ENCODE measurements around the gene LDOC1. TPM values are rescaled to one million over a fixed set of nuclear protein-coding genes. Genes with fewer than 3 reads are reported as not detected.
A peak's percentile ranks its signal among the peaks of the same experiment; 100 is the strongest.
"Not testable (repeated sequence)": the region's sequence is repeated elsewhere in the genome, so short reads cannot be mapped to it uniquely, and the experiment has no call there.

The LDOC1 gene
- not detected in 2 replicates for total RNA-seq (2014; rRNA removed; shearing (Covaris generic))

DNA sequence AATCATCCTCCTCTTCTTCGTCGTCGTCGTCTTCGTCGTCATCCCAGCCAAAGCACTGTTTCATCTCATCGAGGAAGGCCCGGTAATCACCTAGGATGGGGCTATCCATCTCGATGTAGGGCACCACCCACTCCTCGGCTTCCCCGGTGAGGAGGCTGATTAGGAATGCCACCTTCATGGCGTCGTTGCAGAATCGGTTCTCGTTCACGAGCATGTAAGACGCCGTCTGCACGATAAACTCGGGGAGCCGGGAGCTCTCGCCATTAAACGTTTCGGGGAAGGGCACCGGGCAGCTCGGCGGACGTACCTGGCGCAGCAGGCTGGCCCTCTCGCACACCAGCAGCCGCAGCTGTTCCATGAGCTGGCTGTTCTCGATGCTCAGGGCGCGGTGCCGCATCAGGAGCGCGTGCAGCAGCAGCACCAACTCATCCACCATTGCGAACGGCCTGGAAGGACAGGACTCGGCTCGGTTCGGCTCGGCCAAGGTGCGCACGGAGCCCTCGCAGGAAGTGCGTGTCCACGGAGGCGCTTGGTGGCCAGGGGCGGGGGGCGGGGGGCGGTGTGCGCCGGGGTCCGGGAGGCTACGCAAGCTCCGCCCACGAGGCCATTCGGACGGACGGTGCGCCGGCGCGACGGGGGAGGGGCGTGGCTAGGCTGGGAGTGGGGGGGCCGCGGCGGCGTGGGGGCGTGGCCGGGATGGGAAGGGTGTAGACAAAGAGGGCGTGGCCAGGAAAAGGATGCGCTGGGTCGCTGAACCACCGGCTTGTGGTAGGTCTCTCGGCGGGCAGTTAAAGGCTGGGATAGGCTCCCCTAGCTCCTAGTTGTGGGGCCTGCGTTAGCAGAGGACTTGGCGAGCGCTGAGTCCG is at the start of gene LDOC1:
TSS of gene LDOC1 (minus strand) at position 544 of the 866 bp plus-strand sequence. CDS start at position 436, 108 bp downstream.
- DNase-seq (ENCODE audit: low spot score): no peak

DNA sequence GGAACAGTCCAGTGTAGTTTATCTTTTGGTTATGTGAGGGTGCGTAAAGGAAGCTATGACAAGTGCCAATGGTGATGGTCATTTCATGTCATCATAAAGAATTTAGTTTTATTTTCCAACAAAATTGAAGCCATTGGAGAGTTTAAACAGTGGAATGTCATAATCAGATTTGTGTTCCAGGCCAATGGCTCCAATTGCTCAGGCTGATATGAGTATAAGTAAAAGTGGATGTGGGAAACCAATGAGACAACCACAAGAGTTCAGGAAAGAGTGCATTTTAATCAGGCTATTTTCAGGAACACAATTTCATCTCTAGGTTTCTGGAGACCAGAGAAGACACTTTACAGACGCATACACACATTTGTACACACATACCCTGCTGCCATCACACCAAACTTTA is 44.7 kb upstream of the LDOC1 start:
- no peak for DNase-seq (ENCODE audit: low spot score)

DNA sequence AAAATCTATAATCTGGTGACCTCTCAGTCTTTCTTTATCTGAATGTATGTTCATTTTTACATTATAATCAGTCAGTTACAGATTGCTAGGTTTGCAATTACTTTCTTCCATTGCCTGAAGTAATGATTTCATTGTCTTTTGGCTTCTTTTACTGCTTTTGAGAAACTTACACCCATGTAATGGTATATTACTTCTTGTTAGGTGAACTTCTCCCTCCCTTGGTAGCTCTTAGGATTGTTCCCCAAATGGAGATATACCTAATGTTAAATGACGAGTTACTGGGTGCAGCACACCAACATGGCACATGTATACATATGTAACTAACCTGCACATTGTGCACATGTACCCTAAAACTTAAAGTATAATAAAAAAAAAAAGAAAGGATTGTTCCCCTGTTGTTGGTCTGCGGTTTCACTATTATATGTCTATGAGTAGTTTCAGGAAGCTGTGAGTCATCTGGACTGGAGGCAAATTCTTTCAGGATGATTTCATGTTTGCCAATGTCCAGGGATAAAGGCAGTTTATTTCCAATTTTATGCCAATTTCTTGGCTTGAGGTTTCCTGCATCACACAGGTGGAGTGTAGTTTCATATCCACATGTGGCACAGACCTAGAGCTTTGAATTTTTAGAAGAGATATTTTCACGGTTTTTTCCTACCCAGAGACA is 43.5 kb upstream of the LDOC1 start:
- peak; percentile 11 for DNase-seq (ENCODE audit: low spot score)

DNA sequence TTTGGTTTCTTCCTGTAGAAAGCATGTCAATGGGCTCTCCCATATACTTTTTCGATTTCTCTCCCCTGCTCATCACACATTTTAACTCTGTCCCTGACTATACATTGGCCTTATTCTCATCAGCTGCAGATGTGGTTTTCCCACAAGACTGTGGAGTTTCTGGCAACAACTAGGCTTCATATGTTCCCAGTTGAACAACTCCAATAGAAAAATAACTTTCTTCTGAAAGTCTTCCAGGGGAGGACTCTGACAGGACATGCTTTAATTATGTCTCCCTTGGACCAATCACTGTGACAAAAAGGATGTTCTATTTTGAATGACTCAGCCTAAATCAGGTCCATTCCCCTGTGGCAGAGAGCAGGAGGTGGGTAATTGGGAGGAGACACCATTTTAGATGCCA is 37.3 kb upstream of the LDOC1 start:
- no peak for DNase-seq (ENCODE audit: low spot score)

DNA sequence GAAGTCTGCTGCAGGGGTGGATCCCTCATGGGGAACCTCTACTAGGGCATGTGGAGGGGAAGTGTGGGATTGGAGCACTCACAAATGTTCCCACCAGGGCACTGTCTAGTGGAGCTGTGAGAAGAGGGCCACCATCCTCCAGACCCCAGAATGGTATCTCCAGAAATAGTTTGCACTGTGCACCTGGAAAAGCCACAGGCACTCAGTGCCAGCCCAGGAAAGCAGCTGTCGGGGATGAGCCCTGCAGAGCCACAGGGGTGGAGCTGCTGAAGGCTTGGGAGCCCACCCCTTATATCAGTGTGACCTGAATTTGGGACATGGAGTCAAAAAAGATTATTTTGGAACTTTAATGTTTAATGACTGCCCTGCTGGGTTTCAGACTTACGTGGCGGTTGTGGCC is 25.0 kb upstream of the LDOC1 start:
- no peak for DNase-seq (ENCODE audit: low spot score)

DNA sequence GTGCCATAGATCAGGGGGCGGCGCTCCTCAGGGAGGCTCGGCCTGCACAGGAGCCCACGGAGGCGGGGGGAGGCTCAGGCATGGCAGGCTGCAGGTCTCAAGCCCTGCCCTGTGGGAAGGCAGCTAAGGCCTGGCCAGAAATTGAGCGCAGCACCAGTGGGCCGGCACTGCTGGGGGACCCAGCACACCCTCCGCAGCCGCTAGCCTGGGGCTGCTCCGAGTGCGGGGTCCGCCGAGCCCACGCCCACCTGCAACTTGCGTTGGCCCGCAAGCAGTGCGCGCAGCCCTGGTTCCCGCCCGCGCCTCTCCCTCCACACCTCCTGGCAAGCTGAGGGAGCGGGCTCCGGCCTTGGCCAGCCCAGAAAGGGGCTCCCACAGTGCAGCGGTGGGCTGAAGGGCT is 11.6 kb upstream of the LDOC1 start:
- DNase-seq (ENCODE audit: low spot score): not testable (repeated sequence)

DNA sequence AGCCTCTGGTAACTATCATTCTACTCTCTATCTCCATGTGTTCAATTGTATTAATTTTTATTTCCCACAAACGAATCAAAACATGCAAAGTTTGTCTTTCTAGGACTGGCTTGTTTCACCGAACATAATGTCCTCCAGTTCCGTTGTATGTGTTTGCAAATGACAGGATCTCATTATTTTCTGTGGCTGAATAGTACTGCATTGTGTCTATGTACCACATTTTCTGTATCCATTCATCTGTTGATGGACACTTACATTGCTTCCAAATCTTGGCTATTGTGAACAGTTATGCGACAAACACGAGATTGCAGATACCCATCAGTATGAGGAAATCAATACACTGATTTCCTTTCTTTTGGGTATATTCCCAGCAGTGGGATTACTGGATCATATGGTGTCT is 8.4 kb upstream of the LDOC1 start:
- no peak for DNase-seq (ENCODE audit: low spot score)

DNA sequence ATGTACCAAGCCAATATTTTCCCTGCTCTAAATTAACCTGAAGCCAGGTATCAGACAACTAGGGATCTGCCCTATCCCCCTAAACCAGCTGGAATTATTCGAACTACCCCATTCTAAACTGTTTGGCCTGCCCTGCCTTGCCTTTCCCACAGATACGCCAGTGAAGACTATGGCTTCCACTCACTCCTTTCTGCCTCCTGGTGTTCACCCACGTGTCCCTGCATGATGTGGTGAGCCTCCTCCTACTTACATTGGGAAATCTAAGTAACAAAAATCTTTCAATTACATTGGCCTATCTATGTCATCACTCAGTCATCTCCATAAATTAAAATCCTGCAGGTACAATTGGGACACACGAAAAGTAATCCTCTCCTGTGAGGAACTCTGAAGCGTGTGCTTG is 6.1 kb upstream of the LDOC1 start:
- DNase-seq (ENCODE audit: low spot score): peak; percentile 3

DNA sequence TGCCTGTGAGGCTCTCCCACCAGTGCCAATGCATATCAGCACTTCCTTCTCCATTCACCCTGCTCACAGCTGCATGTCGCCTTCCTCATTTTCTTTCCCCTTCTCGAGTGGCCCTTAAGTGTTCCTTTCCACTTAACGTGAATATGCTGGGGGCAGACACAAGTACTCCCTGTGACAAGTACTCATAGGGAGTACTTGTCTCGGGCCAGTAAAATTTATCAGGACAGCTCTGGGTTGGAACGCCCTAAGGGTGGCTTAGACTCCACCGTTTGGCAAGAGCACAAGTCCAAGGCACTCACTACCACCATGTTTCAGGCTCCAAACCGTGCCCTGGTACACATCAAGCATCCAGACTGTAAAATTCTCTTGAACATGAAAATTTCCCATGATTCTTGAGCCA is 3.9 kb upstream of the LDOC1 start:
- DNase-seq (ENCODE audit: low spot score): no peak

DNA sequence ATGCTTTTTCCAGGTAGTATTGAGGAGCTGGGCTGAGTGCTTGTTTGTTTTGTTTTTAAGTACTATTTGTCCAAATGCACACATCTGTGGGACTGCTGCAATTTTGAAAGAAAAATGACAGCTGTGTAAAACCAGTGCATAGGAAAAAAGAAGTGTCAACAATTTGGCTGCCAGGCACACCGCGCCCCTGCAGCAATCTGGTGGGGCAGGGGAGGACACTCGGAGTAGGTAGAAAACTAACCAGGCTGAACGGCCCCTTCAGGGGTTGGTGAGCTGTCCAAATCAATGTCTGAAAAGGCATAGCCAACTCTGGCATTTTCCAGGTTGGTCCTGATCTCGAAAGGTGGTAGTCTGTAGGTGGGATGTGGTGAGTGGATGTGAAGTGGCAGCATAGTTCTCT is 1.1 kb downstream of the LDOC1 start:
- no peak for DNase-seq (ENCODE audit: low spot score)

DNA sequence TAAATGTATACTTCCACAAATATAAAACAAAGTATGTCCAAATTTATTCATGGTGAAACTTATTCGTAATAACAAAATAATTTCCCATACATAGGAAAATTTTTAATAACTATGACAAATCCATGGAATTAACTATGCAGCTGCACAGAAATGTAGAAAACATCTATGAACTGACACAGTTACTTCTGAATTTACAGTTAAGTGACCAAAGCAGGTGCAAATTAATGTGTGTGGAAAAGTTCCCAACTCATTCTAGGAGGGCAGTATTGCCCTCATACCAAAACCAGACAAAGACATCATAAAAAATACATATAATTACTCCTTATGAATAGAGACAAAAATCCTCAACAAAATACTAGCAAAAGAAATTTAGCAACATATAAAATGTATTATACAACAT is 12.5 kb downstream of the LDOC1 start:
- DNase-seq (ENCODE audit: low spot score): no peak

DNA sequence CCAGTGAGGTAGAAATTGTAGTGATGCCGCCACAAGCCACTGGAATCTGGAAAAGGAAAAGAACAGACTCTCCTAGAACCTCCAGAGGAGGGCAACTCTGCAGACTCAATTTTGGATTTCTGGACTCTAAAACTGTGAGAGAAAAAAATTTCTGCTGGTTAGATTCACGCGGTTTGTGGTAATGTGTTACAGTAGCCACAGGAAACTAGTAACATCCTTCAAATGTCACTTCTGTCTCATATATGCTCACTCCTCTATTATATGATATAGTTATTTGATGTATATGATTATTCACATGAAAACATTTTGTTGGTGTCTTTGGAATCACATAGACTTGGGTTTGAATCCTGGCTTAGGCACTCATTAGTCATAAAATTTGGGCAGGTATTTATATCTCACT is 18.8 kb downstream of the LDOC1 start:
- no peak for DNase-seq (ENCODE audit: low spot score)

DNA sequence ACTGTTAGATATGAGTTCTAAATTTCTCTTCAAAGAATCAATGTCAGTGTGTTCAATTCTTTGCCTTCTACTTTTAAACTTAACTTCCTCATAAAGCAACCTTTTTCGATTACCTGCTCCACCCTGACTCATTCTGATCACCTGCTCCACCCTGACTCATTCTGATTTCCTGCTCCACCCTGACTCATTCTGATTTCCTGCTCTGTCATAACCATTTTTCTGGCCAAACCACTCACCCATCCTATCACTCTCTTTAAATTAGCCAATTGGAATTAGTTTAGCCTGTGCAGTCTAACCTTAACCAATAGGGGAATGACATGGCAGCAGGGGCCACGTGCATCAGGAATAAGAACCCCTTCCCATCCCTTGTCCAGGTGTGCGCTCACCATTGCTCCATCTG is 21.7 kb downstream of the LDOC1 start:
- not testable (repeated sequence) for DNase-seq (ENCODE audit: low spot score)

DNA sequence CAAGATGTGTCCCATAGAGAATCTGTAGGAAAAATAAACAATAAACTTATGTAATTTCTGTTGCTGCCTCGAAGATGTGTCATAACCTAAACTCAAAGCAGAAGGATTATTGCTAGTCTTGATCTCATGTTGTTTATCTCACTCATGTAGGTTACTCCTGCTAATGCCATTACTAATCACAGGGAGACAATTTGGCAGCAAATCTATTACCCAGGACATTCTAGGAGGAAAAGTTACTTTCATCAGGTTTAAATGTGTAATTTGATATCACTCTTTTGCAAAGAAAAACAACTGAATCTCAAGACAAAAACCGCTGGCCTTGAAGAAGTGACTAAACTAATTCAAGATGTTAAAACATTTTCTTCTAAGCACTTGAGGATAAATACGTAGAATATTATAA is 34.0 kb downstream of the LDOC1 start:
- DNase-seq (ENCODE audit: low spot score): no peak

DNA sequence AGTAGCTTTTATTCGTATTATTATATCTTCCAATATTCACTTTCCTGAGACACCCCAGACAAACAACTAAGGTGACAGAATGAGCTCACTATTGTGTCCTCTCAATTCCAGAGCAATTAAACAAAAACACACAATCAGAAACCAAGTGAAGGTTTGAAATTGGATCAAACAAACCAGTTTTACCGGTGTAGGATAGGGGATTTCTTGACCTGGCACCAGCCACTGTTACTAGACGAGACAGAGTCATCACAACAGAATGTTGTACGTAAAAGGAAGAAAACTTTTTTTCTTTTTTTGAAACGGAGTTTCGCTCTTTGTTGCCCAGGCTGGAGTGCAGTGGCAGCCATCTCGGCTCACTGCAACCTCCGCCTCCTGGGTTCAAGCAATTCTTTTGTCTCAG is 43.7 kb downstream of the LDOC1 start:
- peak; percentile 5 for DNase-seq (ENCODE audit: low spot score)

DNA sequence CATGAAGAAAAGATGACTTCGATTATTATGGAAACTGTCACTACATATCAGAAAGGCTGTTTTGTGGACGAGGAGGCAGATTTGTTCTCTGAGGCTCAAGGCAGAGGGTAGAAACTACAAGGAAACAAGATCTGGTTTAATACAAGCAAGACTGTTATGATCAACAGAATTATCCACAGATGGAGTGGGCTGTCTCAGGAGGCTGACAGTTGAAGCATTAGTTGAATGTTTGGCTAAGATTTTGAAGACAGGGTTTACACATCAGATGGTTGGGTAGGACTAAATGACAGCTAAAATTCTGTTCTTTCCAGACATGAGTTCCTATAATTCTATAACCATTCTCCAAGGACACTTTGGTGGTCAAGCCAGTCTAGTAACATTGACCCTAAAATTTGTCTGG is 49.8 kb downstream of the LDOC1 start:
- DNase-seq (ENCODE audit: low spot score): no peak

Other genes with a start within 250 kb of the LDOC1 start
- not detected in 2 replicates for gene SPANXB1, start 174.5 kb downstream of the LDOC1 start, total RNA-seq (2014; rRNA removed; shearing (Covaris generic))
- not detected in 2 replicates for gene SPANXC, start 65.4 kb upstream of the LDOC1 start, total RNA-seq (2014; rRNA removed; shearing (Covaris generic))

All from HT-29 (cell line).